K562 (cell line): ENCODE results near the gene RSAD1. TPM values are rescaled to one million over a fixed set of nuclear protein-coding genes. Genes with fewer than 3 reads are reported as not detected.
A peak's percentile ranks its signal among the peaks of the same experiment; 100 is the strongest.

Experiments
- CBFA2T3 ChIP-seq: fragments of 450-650 bp; IDR thresholded peaks from 2 replicates; pipeline ENCODE4 v1.6.1; 2017
- CHD4 ChIP-seq: fragments of 200-600 bp; sonication (generic); IDR thresholded peaks from 3 replicates; pipeline ENCODE4 v1.6.1; 2012; ENCODE audit warnings: low read depth, mild to moderate bottlenecking, mixed read lengths, low read length, inconsistent platforms; ENCODE audit not compliant: insufficient read depth, insufficient replicate concordance, poor library complexity, severe bottlenecking
- FOXK2 ChIP-seq, 2 experiments: fragments of 450-650 bp; IDR thresholded peaks in 1 of 2; conservative IDR thresholded peaks in 1 of 2; 2 replicates each; pipeline ENCODE4 v1.6.1; 2016; ENCODE audit warnings: low read depth in 2 of 2, mild to moderate bottlenecking in 1 of 2
- FOXP4 ChIP-seq: sonication (generic); formaldehyde crosslinking; IDR thresholded peaks from 2 replicates; pipeline ENCODE4 v1.8.0; 2022; ENCODE audit warnings: mild to moderate bottlenecking, missing genetic modification reagents, borderline replicate concordance
- HMGN3 ChIP-seq: IDR thresholded peaks from 2 replicates; pipeline ENCODE4 v1.6.1; 2011; ENCODE audit warnings: borderline replicate concordance, low read depth, mild to moderate bottlenecking, mixed read lengths, low read length; ENCODE audit not compliant: insufficient read length; ENCODE audit errors: extremely low read depth
- IRF2 ChIP-seq: sonication (generic); formaldehyde crosslinking; IDR thresholded peaks from 2 replicates; pipeline ENCODE4 v1.8.1; 2022; ENCODE audit warnings: mild to moderate bottlenecking, missing genetic modification reagents
- PHTF2 ChIP-seq: fragments of 250-450 bp; sonication (Bioruptor Pico); IDR thresholded peaks from 2 replicates; pipeline ENCODE4 v1.5.0; 2021; ENCODE audit warnings: mild to moderate bottlenecking
- SMARCA4 ChIP-seq: fragments of 450-650 bp; IDR thresholded peaks from 2 replicates; pipeline ENCODE4 v1.6.1; 2016
- TRIM25 ChIP-seq: fragments of 450-650 bp; IDR thresholded peaks from 2 replicates; pipeline ENCODE4 v1.7.0; 2016; ENCODE audit warnings: borderline replicate concordance
- ZBTB33 ChIP-seq: sonication (generic); formaldehyde crosslinking; IDR thresholded peaks from 2 replicates; pipeline ENCODE4 v1.8.1; 2023; ENCODE audit warnings: mild to moderate bottlenecking, missing genetic modification reagents
- ZNF174 ChIP-seq: fragments of 250-450 bp; sonication (Bioruptor Pico); IDR thresholded peaks from 2 replicates; pipeline ENCODE4 v1.4.0; 2020; ENCODE audit warnings: mild to moderate bottlenecking
- ZNF407 ChIP-seq: fragments of 450-650 bp; IDR thresholded peaks from 2 replicates; pipeline ENCODE4 v1.6.1; 2016; ENCODE audit warnings: low read depth
- ZNF699 ChIP-seq: fragments of 250-450 bp; sonication (Bioruptor Pico); IDR thresholded peaks from 2 replicates; pipeline ENCODE4 v1.8.0; 2021; ENCODE audit warnings: mild to moderate bottlenecking, moderate library complexity; ENCODE audit not compliant: insufficient replicate concordance
- ZNF764 ChIP-seq: fragments of 250-450 bp; sonication (Bioruptor Pico); IDR thresholded peaks from 2 replicates; pipeline ENCODE4 v1.4.0; 2020; ENCODE audit warnings: low read depth, mild to moderate bottlenecking, moderate library complexity
- polyA plus RNA-seq, 8 experiments: library from polyadenylated mRNA; depleted of rRNA in 4 of 8; stranded (reverse) in 5 of 8; unstranded in 3 of 8; fragments of >200 nt; fragmentation: Nextera tagmentation in 2 of 8; fragmentation: Illumina TruSeq in 1 of 8; extraction: Ambion mirVana in 2 of 8; extraction: Trizol in 1 of 8; gene quantifications; 2 replicates each; pipeline versions ENCODE4 v1.2.1 to v1.2.3, GENCODE V29; 2011 to 2014; ENCODE audit warnings: inconsistent platforms in 1 of 8, missing spikeins in 1 of 8
- total RNA-seq, 7 experiments: library from RNA; depleted of rRNA in 6 of 7; stranded (reverse); fragments of >200 nt in 6 of 7; fragmentation: Illumina TruSeq in 2 of 7; extraction: Trizol in 2 of 7; gene quantifications; 2 replicates each; pipeline versions ENCODE4 v1.2.1 to v1.2.3, GENCODE V29; 2011 to 2021; ENCODE audit warnings: low replicate concordance in 1 of 7

RSAD1 gene
- total and polyA plus RNA-seq, 9 of the 15 experiments (the other 6 are each of a cell fraction or from before 2014, with no cell fraction given), result 4.5 to 42.5 (median 26.8) TPM

- TF ChIP-seq ZNF407 (no peak), ZNF699 (CRISPR knock-in tag) (no peak), FOXP4 (CRISPR knock-in tag) (no peak), IRF2 (no peak), ZNF764 (CRISPR knock-in tag) (no peak), TRIM25 (no peak), ZNF174 (CRISPR knock-in tag) (no peak), ZBTB33 (no peak), FOXK2 (conservative IDR thresholded peaks at IDR 0.05 in 1 of 2, IDR thresholded peaks at IDR 0.05 in 1 of 2; ENCODE audit: low read depth in 2 of 2) (0 out of 4 replicates have a peak, but pooled peaks of 1 of the 2 experiments have one; percentile 27), SMARCA4 (0 out of 2 replicates have a peak, but pooled peaks have one; percentile 35), HMGN3 (no peak), CHD4 (no peak), PHTF2 (no peak), CBFA2T3 (no peak)
Measured at GRCh38 chr17:50482516-50482915, 3.9 kb downstream of the RSAD1 start (continued).
